TTC549 (cell line): ENCODE data around the gene DLG5.

Source experiments
- FAIRE-seq: peaks from 2 replicates; lab custom pipeline; 2012; peaks lifted over from hg19 to GRCh38; lab: Jason Lieb, UNC

The DLG5 gene

DNA sequence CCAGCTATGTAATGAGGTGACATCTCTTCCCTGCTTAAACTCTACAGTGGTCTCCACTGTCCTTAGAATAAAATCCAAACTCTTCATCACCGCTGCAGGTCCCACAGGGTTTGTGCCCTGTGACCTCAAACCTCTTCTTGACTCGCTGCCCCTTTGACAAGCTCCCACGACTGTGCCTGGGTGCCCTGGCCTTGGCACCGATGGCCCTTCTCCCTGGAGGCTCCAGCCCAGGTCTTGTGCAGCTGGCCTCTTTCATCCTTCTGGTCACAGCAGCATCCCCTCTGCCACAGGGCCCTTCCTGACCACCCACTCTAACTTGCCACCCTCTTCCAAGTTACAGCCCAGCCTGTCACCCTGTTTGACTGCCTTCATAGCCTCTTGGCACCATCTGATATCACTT is 108.2 kb downstream of the DLG5 start:
- no peak for FAIRE-seq

DNA sequence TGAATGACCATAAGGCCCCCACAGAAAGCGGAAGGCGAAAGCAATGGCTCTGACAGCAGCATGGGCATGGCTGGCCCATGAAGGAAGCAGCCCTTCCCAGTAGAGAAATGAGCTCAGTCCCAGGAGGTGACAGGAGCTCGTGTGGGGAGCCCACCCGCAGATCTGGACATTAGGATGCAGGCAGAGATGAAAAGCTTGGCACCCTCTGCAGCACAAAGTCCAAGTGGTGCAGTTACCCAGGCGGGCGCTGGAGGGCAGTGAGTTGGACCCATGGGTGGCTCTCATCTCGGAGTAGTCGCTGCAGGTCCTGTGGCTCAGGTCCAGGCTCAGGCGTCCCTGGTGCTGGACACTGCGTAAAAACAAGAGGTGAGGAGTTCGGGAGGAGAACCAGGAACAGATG is 109.0 kb downstream of the DLG5 start:
- no peak for FAIRE-seq

- no peak for FAIRE-seq
These were observed 110.2 kb downstream of the DLG5 start for GRCh38 chr10:77816311-77816710.

- FAIRE-seq: no peak
These were observed 113.8 kb downstream of the DLG5 start for GRCh38 chr10:77812741-77813140.

- no peak for FAIRE-seq
These were observed 114.6 kb downstream of the DLG5 start for GRCh38 chr10:77811831-77812430.

DNA sequence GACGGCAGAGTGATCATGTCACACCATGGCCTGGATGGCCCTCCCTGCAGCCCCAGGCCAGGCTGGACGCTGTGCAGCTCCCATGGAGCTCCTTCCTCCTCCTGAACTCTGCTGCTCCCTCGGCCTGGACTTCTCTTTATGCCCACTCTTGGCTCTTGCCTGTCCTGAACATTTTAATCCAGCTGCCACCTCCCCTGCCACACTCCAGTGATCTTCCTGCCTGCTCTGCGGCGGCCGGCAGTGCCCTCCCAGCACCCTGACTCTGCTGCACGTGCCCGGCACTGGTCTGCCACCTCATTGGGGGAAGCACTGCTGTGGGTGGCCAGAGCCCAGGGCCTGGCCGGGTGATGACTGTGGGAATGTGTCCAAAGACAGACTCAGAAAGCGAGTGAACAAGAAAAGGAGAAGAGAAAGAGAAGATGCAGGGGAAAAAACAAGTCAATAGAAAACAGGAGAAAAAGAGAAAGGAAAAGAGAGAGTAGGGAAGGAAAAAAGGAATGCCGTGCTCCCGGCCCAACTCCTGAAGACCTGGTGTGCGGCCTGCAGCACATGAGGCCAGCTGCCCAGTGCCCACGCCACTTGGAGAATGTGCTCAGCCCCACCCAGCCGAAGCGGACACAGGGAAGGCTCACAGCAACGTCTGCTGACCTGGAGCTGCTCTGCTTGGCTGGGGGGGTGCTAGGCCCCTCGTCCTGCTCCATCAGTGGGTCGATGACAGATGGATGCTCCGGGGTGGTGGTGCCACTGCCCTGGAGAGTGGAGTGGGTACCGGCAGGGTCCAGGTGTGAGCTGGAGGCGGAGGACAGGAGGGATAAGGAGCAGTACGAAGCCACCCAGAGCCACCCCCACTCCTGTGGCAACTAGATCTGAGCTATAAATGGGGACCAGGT is 115.9 kb downstream of the DLG5 start:
- no peak for FAIRE-seq

DNA sequence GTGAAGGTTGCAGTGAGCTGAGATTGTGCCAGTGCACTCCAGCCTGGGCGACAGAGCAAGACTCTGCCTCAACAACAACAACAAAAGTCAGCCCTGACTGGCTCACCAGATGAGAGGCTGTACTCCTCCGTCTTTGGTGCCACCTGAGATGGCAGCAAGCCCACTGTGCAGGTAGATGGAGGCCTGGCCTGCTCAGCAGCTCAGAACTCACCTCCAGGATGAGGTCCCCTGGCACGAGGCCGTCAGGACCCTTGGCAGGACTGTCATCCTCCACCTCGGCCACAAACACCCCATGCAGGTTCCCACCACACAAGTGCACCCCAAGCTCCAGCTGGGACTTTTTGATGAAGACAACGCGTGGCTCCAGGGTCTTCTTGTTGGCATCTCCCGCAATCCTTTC is 117.2 kb downstream of the DLG5 start:
- FAIRE-seq: no peak

- FAIRE-seq: no peak
These were observed 118.8 kb downstream of the DLG5 start for GRCh38 chr10:77807706-77808105.

DNA sequence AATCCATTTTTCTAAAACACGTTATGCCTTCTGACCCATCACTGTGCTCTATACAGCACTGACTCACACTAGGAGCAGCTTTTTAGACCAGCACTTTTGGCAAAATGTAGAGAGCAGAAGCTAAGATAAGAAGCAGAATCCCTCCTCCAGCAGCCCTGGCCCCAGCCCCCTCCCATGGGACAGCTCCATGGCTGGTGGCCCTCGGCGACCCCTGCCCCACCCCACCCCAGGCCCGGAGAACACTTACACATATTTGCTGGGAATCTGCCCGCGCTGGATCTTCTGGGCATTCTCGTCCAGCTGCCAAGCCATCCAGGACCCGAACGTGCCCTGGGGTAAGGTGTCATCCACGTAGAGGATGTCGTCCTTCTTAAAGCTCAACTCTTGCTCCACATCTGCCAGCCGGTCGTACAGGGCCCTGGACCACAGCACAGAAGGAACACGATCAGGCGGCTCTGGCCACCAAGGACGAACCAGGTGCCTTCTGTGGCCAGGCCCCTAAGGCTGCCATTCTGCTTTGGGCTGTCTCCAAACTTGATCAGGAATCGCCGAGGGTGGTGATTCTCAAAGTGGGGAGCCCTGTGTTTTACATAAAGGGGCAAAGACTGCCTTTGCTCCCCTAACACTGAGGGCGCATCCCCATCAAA is 119.9 kb downstream of the DLG5 start:
- no peak for FAIRE-seq

DNA sequence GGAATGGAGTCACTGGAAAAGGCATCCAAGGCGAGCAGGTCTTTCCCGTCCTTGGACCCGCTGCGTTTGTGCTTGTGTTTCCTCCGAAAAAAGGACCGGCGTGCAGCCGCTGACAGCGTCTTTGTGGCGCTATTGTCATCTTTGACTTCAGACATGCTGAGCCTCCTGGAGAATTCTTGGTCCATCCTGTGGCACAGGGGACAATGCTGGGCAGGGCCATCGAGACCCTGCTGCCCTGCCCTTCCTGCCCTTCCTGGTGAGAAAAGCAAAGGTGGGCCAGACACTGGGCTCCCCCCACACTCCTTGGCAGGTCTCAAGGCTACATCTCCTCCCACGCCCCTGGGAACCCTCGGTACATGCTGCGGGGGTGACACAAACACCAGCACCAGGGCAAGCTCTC is 120.9 kb downstream of the DLG5 start:
- FAIRE-seq: no peak

DNA sequence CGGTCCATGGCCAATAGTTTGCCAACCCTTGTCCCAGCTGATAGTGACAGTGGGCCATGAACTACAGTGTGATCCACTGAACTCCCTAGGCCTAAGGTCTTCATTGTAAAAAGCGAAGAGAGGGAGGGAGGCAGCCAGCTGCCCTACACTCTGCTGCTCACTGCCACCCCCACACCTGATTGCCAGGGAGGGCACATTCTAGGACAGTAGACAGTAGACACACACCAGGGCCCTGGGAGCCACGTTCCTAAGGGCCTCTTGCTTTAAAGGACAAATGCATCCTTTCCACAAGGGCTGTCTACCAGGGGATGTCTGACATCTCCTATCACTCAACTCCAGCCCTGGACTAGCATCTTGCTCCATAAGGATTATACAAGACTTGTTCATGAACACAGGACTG is 122.2 kb downstream of the DLG5 start:
- FAIRE-seq: no peak

GRCh38 chr10:77801474-77802161 is 124.9 kb downstream of the DLG5 start:
- FAIRE-seq: no peak

DNA sequence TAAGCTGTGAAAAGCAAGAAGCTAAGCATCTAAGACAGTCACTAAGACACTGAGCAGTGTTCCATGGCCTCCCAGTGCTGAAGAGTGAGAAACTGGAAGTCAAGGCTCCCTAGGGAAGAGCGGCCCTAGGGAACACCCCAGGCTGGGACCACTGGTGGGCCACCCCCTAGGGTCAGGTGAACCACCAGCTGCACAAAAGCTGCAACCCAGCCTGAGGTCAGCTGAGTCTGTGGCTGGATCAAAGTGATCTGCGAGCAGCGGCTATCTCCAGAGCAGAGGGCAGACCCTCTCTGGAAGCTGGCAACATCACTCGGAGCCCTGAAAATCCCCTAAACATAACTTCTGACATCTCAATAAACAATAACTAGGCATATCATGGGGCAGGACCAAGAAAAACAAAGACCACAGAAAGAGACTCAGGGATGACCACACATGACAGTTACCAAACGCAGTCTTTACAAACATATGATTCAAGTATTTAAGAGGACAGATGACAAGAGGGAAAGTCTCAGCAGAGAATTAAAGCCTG is 125.8 kb downstream of the DLG5 start:
- FAIRE-seq: no peak

DNA sequence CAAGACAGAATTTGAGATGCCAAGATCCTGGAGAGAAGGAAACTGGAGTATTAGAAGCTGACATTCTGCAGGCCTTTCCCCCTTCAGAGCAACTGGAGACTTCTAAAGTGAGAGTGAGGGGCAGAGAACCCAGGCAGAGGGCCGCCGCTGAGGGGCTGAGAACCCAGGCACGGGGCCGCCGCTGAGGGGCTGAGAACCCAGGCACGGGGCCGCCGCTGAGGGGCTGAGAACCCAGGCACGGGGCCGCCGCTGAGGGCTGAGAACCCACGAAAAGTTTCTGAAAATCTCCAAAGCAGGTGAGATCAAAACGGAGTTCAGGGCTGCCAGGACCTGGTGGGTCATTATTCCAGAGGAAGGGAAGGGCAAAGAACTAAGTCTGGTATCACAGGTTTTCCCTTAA is 126.2 kb downstream of the DLG5 start:
- no peak for FAIRE-seq

- no peak for FAIRE-seq
These were observed 127.2 kb downstream of the DLG5 start for GRCh38 chr10:77799352-77799751.

DNA sequence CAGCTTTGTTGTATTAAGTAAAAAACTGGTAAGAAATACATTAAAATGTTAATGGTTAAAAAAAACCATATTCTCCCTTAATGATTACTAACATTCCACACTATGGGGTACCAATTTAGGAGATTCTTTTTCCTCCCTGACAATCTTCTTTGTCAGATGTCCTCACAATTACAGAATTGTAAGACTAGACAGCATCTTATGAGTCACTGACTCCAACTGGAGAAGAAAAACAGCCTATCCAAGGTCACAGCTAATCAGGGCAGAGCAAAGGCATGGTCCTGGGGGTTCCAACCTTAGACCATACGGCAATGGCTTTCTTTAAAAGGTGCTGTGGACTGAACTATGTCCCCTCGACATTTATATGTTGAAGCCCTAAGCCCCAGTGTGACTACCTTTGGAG is 127.6 kb downstream of the DLG5 start:
- no peak for FAIRE-seq

- no peak for FAIRE-seq
These were observed 130.1 kb downstream of the DLG5 start for GRCh38 chr10:77796311-77796915.

GRCh38 chr10:77795426-77796055 is 131.0 kb downstream of the DLG5 start:
- FAIRE-seq: no peak

GRCh38 chr10:77794256-77795142 is 132.1 kb downstream of the DLG5 start:
- no peak for FAIRE-seq

GRCh38 chr10:77793831-77794230 is 132.7 kb downstream of the DLG5 start:
- no peak for FAIRE-seq

- no peak for FAIRE-seq
These were observed 134.4 kb downstream of the DLG5 start for GRCh38 chr10:77792155-77792554.
